Spinal cord (tissue), 10 donors: Measurements from ENCODE around the gene GBA2. TPM values are rescaled to one million over a fixed set of nuclear protein-coding genes. Genes with fewer than 3 reads are reported as not detected.

ENCODE experiments used
- DNase-seq, 6 donors: peaks; one replicate each; pipeline versions ENCODE4 v3.0.0 to v3.0.0-alpha.2; 2013 to 2015; ENCODE audit warnings: low spot score in 6 of 6, low read depth in 4 of 6
- H3K27ac ChIP-seq: one replicate; pipeline ENCODE4 v1.5.1; 2013; ENCODE audit warnings: low read depth, low read length, control low read depth
- H3K27me3 ChIP-seq: one replicate; pipeline ENCODE4 v1.6.1; 2013; ENCODE audit warnings: low read length; ENCODE audit not compliant: control insufficient read depth, insufficient read depth
- H3K36me3 ChIP-seq: one replicate; pipeline ENCODE4 v1.6.1; 2013; ENCODE audit warnings: low read length; ENCODE audit not compliant: control insufficient read depth, insufficient read depth
- H3K4me1 ChIP-seq: one replicate; pipeline ENCODE4 v1.6.1; 2013; ENCODE audit warnings: low read length; ENCODE audit not compliant: control insufficient read depth, insufficient read depth
- H3K4me3 ChIP-seq: one replicate; pipeline ENCODE4 v1.5.1; 2013; ENCODE audit warnings: low read depth, low read length, control low read depth
- H3K9me3 ChIP-seq: one replicate; pipeline ENCODE4 v1.6.1; 2013; ENCODE audit warnings: low read length; ENCODE audit not compliant: control insufficient read depth, insufficient read depth
- WGBS: methylation state at CpG from one replicate; pipeline ENCODE4 v1.1.5; 2013; ENCODE audit warnings: missing lambda C conversion rate; ENCODE audit not compliant: insufficient coverage; 5-methylcytosine and 5-hydroxymethylcytosine counted together
- polyA plus RNA-seq, 2 donors: library from polyadenylated mRNA; unstranded; fragments of 120-200 nt; gene quantifications; one replicate each; pipeline ENCODE4 v1.2.1, GENCODE V29; 2013; ENCODE audit not compliant: insufficient read length in 2 of 2
- small RNA-seq: library from RNA; depleted of rRNA; stranded (forward); fragments of <200 nt; gene quantifications from one replicate; pipeline ENCODE3, GENCODE V24; 2014; ENCODE audit warnings: low replicate concordance
- total RNA-seq, 2 donors: library from RNA; depleted of rRNA in 1 of 2; stranded (reverse); fragments of 120-200 nt in 1 of 2; fragments of >200 nt in 1 of 2; gene quantifications; one replicate each; pipeline versions ENCODE4 v1.2.3 to v1.2.4, GENCODE V29; 2013 to 2014
- donor health status: healthy.

GBA2 gene
- total and polyA plus RNA-seq, 4 donors: 46.9 to 131 (median 91.9) TPM

GRCh38 chr9:35689542-35690293, 59.3 kb downstream of the GBA2 start, which contains the start of gene TPM2:
TPM2 (minus strand) TSS chr9:35689925; CDS start chr9:35689817, 108 bp downstream.
- H3K4me1 ChIP-seq: peaks cover 34% of the 10 kb centered on the region
- peak within 1 kb of the TSS; percentile 95 for H3K27ac ChIP-seq
- H3K9me3 ChIP-seq: no peaks in the 10 kb centered on the region
- DNase-seq: peak in 1 of 6 donors; percentile 45
- H3K27me3 ChIP-seq: no peaks in the 10 kb centered on the region
- 9% methylated on average over 57 of the region's 61 CpGs for WGBS
- peaks cover 9% of the 10 kb centered on the region for H3K36me3 ChIP-seq
- peak within 1 kb of the TSS; percentile 88 for H3K4me3 ChIP-seq

DNA sequence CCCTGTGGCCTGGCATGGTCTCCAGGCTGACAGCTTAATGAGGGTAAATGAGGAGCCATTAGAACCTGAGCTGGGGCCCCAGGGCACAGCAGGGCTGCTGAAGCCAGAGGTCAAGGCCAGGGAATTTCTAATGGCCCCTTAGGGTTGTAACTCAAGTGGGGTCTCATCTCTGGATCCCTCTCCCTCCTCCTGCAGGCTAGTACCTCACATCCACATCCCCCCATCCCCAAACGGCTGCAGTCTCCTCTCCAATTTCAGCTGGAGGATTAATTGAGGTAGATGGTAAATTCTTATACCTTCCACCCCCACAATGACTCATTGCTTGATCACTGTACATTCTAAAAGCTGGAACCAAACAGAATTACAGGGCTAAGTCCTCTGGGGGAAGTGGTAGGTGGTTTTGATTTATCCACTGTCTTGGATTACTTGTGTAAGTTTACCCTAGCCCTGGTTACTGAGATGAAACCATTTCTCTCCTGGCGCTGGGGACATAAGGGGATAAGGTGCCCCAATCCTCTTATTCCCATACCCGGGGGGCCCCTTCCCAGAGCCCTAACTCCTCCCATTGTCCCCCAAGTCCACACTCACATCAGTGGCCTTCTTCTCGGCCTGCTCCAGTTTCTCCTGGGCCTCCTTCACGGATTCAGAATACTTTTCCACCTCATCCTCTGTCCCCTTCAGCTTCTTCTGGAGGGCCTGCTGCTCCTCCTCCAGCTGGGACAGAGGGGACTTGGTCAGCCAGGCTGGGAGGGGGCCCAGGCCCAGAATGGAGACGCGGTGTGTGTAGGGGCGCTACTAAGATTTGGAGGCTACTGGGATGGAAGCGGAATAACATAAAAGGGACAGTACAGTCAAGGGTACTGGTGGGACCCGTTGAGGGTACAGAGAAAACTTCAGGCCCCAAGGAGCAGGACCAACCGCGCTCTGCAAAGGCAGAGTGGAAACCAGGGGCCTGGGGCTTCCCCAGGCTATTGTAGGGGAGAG, 60.2 kb downstream of the GBA2 start:
- Histone ChIP-seq H3K27me3 (no peaks in the 10 kb centered on the region), H3K4me1 (peaks cover 34% of the 10 kb centered on the region), H3K9me3 (no peaks in the 10 kb centered on the region), H3K36me3 (peaks cover 13% of the 10 kb centered on the region), H3K4me3 (peak overlapping the region; percentile 88), H3K27ac (peak overlapping the region; percentile 95)
- WGBS: 60% methylated on average over 11 of the region's 12 CpGs
- no peak for DNase-seq

- Histone ChIP-seq H3K36me3 (peaks cover 13% of the 10 kb centered on the region), H3K4me3 (no peak overlapping the region), H3K27ac (no peak overlapping the region), H3K4me1 (peaks cover 34% of the 10 kb centered on the region), H3K9me3 (no peaks in the 10 kb centered on the region), H3K27me3 (no peaks in the 10 kb centered on the region)
- no CpG with 5 or more reads among the region's 2 CpGs for WGBS
- DNase-seq: no peak
These were observed 61.0 kb downstream of the GBA2 start for GRCh38 chr9:35687972-35688557.

- H3K36me3 ChIP-seq: peaks cover 16% of the 10 kb centered on the region
- H3K27ac ChIP-seq: no peak overlapping the region
These were observed 61.7 kb downstream of the GBA2 start for GRCh38 chr9:35687306-35687705.

More at GRCh38 chr9:35687306-35687705, 61.7 kb downstream of the GBA2 start:
- WGBS: no CpG with 5 or more reads among the region's 2 CpGs
- Histone ChIP-seq H3K9me3 (no peaks in the 10 kb centered on the region), H3K4me1 (peaks cover 34% of the 10 kb centered on the region), H3K4me3 (no peak overlapping the region), H3K27me3 (no peaks in the 10 kb centered on the region)
- no peak for DNase-seq

Small RNA genes lying within 50 kb of the gene (small RNA-seq; reads per million reads assigned to genes)
- gene MIR6853: 0.08 reads per million

Other genes with a start within 250 kb of the GBA2 start
- 10 to 100 TPM in 1 of 2 donors, 1 to 10 TPM in 1; 9.0 to 21.8 TPM for gene TESK1, start 144.0 kb downstream of the GBA2 start, total RNA-seq
- 10 to 100 TPM; 66.2 to 80.8 TPM for gene TESK1, start 144.0 kb downstream of the GBA2 start, polyA plus RNA-seq
- gene CD72, start 130.8 kb downstream of the GBA2 start, total RNA-seq: 1 to 10 TPM; 1.3 to 1.7 TPM
- gene CD72, start 130.8 kb downstream of the GBA2 start, polyA plus RNA-seq: 1 to 10 TPM in 1 of 2 donors, under 1 TPM in 1; 0.40 to 1.6 TPM
- not detected for gene SIT1, start 98.3 kb downstream of the GBA2 start, total RNA-seq
- gene SIT1, start 98.3 kb downstream of the GBA2 start, polyA plus RNA-seq: under 1 TPM in 1 of 2 donors, not detected in 1; 0.36 TPM
- over 10,000 TPM; 17,832 to 50,424 TPM for gene RMRP, start 91.2 kb downstream of the GBA2 start, total RNA-seq
- gene RMRP, start 91.2 kb downstream of the GBA2 start, polyA plus RNA-seq: 1 to 10 TPM in 1 of 2 donors, not detected in 1; 1.8 TPM
- 10 to 100 TPM in 1 of 2 donors, 1 to 10 TPM in 1; 8.3 to 26.6 TPM for gene CCDC107, start 90.9 kb downstream of the GBA2 start, total RNA-seq
- gene CCDC107, start 90.9 kb downstream of the GBA2 start, polyA plus RNA-seq: 10 to 100 TPM; 34.6 to 38.2 TPM
- gene ARHGEF39, start 84.0 kb downstream of the GBA2 start, total RNA-seq: 1 to 10 TPM in 1 of 2 donors, under 1 TPM in 1; 0.79 to 1.5 TPM
- 1 to 10 TPM; 3.2 to 4.5 TPM for gene ARHGEF39, start 84.0 kb downstream of the GBA2 start, polyA plus RNA-seq
- 1 to 10 TPM in 1 of 2 donors, not detected in 1; 3.1 TPM for gene CA9, start 75.3 kb downstream of the GBA2 start, total RNA-seq
- gene CA9, start 75.3 kb downstream of the GBA2 start, polyA plus RNA-seq: under 1 TPM; 0.38 to 0.96 TPM
- gene TPM2, start 59.3 kb downstream of the GBA2 start, total RNA-seq: 100 to 1,000 TPM in 1 of 2 donors, 10 to 100 TPM in 1; 29.6 to 191 TPM
- 100 to 1,000 TPM in 1 of 2 donors, 10 to 100 TPM in 1; 76.6 to 117 TPM for gene TPM2, start 59.3 kb downstream of the GBA2 start, polyA plus RNA-seq
- gene TLN1, start 17.0 kb downstream of the GBA2 start, total RNA-seq: 100 to 1,000 TPM in 1 of 2 donors, 10 to 100 TPM in 1; 73.7 to 135 TPM
- 10 to 100 TPM; 75.5 to 90.5 TPM for gene TLN1, start 17.0 kb downstream of the GBA2 start, polyA plus RNA-seq
- gene CREB3, start 16.6 kb downstream of the GBA2 start, total RNA-seq: 10 to 100 TPM; 29.6 to 48.2 TPM
- gene CREB3, start 16.6 kb downstream of the GBA2 start, polyA plus RNA-seq: 10 to 100 TPM; 50.7 to 53.6 TPM
- gene RGP1, start 59 bp upstream of the GBA2 start, total RNA-seq: 10 to 100 TPM; 12.7 to 21.2 TPM
- gene RGP1, start 59 bp upstream of the GBA2 start, polyA plus RNA-seq: 10 to 100 TPM; 21.9 to 23.5 TPM
- gene MSMP, start 5.0 kb upstream of the GBA2 start, total RNA-seq: under 1 TPM in 1 of 2 donors, not detected in 1; 0.77 TPM
- 1 to 10 TPM in 1 of 2 donors, not detected in 1; 1.6 TPM for gene MSMP, start 5.0 kb upstream of the GBA2 start, polyA plus RNA-seq
- 10 to 100 TPM; 15.0 to 24.9 TPM for gene NPR2, start 42.4 kb upstream of the GBA2 start, total RNA-seq
- gene NPR2, start 42.4 kb upstream of the GBA2 start, polyA plus RNA-seq: 10 to 100 TPM; 36.9 to 39.5 TPM
- gene SPAG8, start 63.0 kb upstream of the GBA2 start, total RNA-seq: 10 to 100 TPM in 1 of 2 donors, 1 to 10 TPM in 1; 4.2 to 54.4 TPM
- 10 to 100 TPM; 12.7 to 16.5 TPM for gene SPAG8, start 63.0 kb upstream of the GBA2 start, polyA plus RNA-seq
- gene HINT2, start 65.8 kb upstream of the GBA2 start, total RNA-seq: 10 to 100 TPM; 16.3 to 57.5 TPM
- gene HINT2, start 65.8 kb upstream of the GBA2 start, polyA plus RNA-seq: 10 to 100 TPM; 39.4 to 43.4 TPM
- gene FAM221B, start 79.5 kb upstream of the GBA2 start, total RNA-seq: under 1 TPM in 1 of 2 donors, not detected in 1; 0.06 TPM
- gene FAM221B, start 79.5 kb upstream of the GBA2 start, polyA plus RNA-seq: under 1 TPM; 0.41 to 0.73 TPM
- gene TMEM8B, start 80.0 kb upstream of the GBA2 start, total RNA-seq: 1 to 10 TPM; 7.3 to 10.0 TPM
- gene TMEM8B, start 80.0 kb upstream of the GBA2 start, polyA plus RNA-seq: 10 to 100 TPM; 58.1 to 58.8 TPM
- under 1 TPM in 1 of 2 donors, not detected in 1; 0.10 TPM for gene OR13J1, start 121.2 kb upstream of the GBA2 start, total RNA-seq
- gene OR13J1, start 121.2 kb upstream of the GBA2 start, polyA plus RNA-seq: under 1 TPM in 1 of 2 donors, not detected in 1; 0.35 TPM
- 1 to 10 TPM in 1 of 2 donors, not detected in 1; 1.6 TPM for gene HRCT1, start 157.0 kb upstream of the GBA2 start, total RNA-seq
- 1 to 10 TPM in 1 of 2 donors, under 1 TPM in 1; 0.81 to 1.2 TPM for gene HRCT1, start 157.0 kb upstream of the GBA2 start, polyA plus RNA-seq
- under 1 TPM; 0.69 to 0.77 TPM for gene SPAAR, start 160.3 kb upstream of the GBA2 start, total RNA-seq
- gene SPAAR, start 160.3 kb upstream of the GBA2 start, polyA plus RNA-seq: 1 to 10 TPM; 1.6 to 1.8 TPM
- not detected for gene OR2S2, start 208.9 kb upstream of the GBA2 start, total RNA-seq
- not detected for gene OR2S2, start 208.9 kb upstream of the GBA2 start, polyA plus RNA-seq